ENCODE results near the gene PLEKHO2. TPM values are rescaled to one million over a fixed set of nuclear protein-coding genes. Genes with fewer than 3 reads are reported as not detected.

The PLEKHO2 gene
- total RNA-seq, 2 donors from 2014 or later: 31.2 to 47.2 TPM

DNA sequence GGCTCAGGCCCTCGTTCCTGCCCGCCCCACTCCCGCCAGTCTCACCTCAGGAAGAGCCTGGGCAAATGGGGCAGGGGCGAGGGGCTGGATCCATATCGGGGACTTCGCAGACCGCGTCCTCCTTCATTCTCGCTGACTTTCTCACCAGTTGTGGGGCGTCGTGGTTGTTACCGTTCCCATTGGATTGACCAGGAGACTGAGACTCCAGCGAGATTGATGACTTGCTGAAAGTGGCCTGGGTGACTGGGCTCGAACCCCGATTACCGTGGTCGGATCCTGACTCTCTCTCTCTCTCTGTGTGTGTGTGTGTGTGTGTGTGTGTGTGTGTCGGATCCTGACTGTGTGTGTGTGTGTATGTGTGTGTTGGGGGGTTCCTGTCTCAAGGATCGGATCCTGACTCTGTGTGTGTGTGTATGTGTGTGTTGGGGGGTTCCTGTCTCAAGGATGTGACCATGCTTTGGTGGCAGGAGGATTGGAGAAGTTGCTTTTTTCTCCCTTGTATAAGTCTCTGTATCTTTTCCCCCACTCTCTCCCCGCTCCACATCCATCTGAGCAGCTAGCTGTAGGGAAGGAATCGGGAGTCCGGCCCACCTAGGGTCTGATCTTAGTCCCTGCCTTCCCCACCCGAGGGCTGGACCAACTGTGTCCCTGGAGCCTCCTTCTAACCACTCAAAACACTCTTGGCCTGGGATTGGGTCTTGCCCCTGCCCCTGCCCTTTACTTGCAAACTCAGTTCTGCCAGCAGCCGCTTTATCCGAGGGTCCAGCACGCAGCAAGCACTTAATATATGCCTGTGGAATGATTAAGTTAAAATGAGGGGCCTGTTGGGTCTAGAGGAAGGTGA, 603 bp downstream of the PLEKHO2 start:
- Mint-ChIP-seq H3K36me3 (no peaks in the 10 kb centered on the region), H3K4me3 (peak overlapping the region; percentile 94), H3K27me3 (no peaks in the 10 kb centered on the region), H3K27ac (peak overlapping the region; percentile 82 to 87), H3K9me3 (no peaks in the 10 kb centered on the region), H3K4me1 (ENCODE audit: low read depth in 2 of 2) (peaks cover 72 to 83% of the 10 kb centered on the region in 2 donors)
- ATAC-seq: no peak
- no peak for DNase-seq (ENCODE audit: low spot score)

DNA sequence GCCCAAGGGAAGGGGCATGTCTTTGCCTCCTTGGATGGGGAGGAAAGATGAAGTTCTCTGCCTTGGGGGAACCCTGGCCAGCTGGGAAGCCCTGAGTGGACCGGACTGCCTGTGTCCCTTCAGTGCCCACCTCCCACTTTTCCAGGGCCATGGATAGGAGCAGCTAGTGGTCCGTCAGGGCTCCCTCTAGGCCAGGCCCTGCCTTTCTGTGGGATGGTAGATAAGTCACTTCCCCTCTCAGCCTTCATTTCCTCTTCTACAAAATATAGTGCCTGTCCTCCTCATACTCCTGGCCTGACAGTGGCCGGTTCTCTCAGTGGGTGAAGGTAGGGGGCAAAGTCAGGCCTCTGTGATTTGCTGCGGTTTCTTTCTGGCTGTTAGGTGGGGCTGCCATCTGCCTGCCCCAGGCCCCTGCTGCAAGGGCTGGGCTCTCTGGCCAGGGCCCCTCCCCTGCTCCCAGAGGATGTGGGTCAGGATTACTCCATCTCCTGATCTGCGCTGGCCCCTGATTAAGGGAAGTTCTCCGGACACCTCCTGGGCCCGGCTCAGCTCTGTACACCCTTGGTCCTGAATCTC, 1.4 kb downstream of the PLEKHO2 start:
- Mint-ChIP-seq H3K4me1 (ENCODE audit: low read depth in 2 of 2) (peaks cover 73 to 79% of the 10 kb centered on the region in 2 donors), H3K4me3 (peak overlapping the region; percentile 94)
- DNase-seq (ENCODE audit: low spot score): no peak

GRCh38 chr15:64843991-64844390, 2.3 kb downstream of the PLEKHO2 start:
- no peak for DNase-seq (ENCODE audit: low spot score)
- H3K27ac Mint-ChIP-seq: peak overlapping the region; percentile 82 to 87
- ATAC-seq: no peak
- peaks cover 8% of the 10 kb centered on the region for H3K36me3 Mint-ChIP-seq
- H3K4me1 Mint-ChIP-seq (ENCODE audit: low read depth in 2 of 2): peaks cover 69 to 74% of the 10 kb centered on the region in 2 donors
- peak overlapping the region; percentile 94 for H3K4me3 Mint-ChIP-seq
- H3K9me3 Mint-ChIP-seq: no peaks in the 10 kb centered on the region
- no peaks in the 10 kb centered on the region for H3K27me3 Mint-ChIP-seq

More for the DNA sequence above, 1.4 kb downstream of the PLEKHO2 start:
- Mint-ChIP-seq H3K36me3 (peaks cover 2% of the 10 kb centered on the region), H3K9me3 (no peaks in the 10 kb centered on the region), H3K27me3 (no peaks in the 10 kb centered on the region), H3K27ac (peak overlapping the region; percentile 82 to 87)
- ATAC-seq: no peak

- Mint-ChIP-seq H3K27ac (peak overlapping the region; percentile 82 to 87), H3K27me3 (no peaks in the 10 kb centered on the region), H3K4me1 (ENCODE audit: low read depth in 2 of 2) (peaks cover 64 to 68% of the 10 kb centered on the region in 2 donors), H3K9me3 (no peaks in the 10 kb centered on the region), H3K36me3 (peaks cover 8% of the 10 kb centered on the region), H3K4me3 (peak overlapping the region; percentile 94)
- ATAC-seq (peak in 1 of 2 donors; percentile 42), DNase-seq (ENCODE audit: low spot score) (no peak)
These were observed 2.9 kb downstream of the PLEKHO2 start for GRCh38 chr15:64844576-64845145.

DNA sequence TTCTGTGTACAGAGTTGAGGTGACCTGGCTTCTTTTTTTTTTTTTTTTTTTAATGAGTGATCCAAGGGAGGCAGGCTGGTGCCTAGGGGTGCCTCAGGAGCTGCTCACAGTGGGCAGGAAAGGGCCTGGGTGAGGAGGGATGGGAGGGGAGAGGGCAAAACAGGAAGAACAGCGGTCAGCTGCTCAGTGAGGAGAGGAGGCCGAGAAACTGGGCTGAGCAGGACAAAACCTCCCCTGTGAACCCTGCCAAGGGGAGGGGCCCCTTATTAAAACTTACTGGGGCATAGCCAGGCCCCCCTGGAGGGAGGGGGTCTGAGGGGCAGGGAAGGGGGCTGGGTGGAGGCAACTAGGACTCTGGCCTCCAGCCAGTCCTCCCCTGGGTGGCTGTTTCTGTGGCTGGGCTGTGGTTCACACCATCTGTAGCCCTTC, 3.5 kb downstream of the PLEKHO2 start:
- peak overlapping the region; percentile 94 for H3K4me3 Mint-ChIP-seq
- H3K4me1 Mint-ChIP-seq (ENCODE audit: low read depth in 2 of 2): peaks cover 60 to 63% of the 10 kb centered on the region in 2 donors
- DNase-seq (ENCODE audit: low spot score) (no peak), ATAC-seq (no peak)
- H3K27ac Mint-ChIP-seq: peak overlapping the region; percentile 82 to 87
- no peaks in the 10 kb centered on the region for H3K27me3 Mint-ChIP-seq
- H3K9me3 Mint-ChIP-seq: no peaks in the 10 kb centered on the region
- peaks cover 8% of the 10 kb centered on the region for H3K36me3 Mint-ChIP-seq

DNA sequence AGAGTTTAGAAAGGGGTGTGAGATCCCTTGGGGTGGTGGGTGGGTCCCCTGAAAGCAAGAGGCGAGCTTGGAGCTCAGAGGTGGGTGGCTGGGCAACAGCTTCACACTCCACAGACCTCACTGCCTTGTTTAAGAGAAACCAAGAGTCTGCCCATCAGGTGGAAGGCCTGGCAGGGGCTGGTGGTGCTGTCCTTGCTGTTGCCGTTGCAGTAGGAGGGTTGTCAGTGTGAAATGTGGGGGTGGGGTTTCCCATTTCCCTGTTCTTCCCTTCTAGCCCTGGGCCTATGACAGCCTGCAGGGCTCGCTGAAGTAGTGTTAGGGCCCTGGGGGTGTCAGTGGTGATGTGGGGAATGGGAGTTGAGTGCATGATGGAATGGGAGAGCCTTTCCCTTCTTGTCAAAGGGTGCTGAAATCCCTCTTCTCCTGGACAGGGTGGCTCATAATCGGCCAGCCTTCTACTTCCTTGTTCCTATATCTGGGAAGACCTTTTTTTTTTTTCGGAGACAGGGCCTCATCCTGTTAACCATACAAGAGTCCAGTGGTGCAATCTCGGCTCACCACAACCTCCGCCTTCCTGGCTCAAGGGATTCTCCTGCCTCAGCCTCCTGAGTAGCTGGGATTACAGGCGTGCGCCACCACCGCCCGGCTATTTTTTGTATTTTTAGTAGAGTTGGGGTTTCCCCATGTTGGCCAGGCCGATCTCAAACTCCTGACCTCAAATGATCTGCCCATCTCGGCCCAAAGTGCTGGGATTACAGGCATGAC, 4.3 kb downstream of the PLEKHO2 start:
- Mint-ChIP-seq H3K4me3 (peak overlapping the region; percentile 94), H3K4me1 (ENCODE audit: low read depth in 2 of 2) (peaks cover 59 to 62% of the 10 kb centered on the region in 2 donors), H3K27me3 (no peaks in the 10 kb centered on the region), H3K9me3 (no peaks in the 10 kb centered on the region), H3K27ac (peak overlapping the region; percentile 82 to 87), H3K36me3 (peaks cover 14% of the 10 kb centered on the region)
- ATAC-seq (no peak), DNase-seq (ENCODE audit: low spot score) (no peak)

DNA sequence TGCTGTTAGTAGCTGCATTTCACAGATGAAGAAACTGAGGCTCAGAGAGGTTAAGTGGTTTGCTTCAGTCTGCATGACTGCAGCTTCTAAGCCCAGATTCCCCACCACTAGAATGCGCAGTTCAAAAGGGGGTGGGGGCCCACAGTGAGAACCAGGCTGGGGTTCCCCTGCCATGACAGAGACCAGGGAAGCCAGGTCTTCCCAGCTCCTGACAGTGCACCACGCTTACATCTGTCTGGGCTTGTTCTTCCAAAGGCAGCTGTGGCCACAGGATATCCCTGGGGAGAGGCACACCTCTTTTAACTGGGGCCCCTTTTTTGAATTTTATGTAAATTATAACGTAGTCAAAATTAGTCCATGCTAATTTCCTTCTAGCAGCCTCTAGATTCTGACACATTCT, 5.3 kb downstream of the PLEKHO2 start:
- Mint-ChIP-seq H3K9me3 (no peaks in the 10 kb centered on the region), H3K27ac (peak overlapping the region; percentile 48 to 87), H3K36me3 (peaks cover 19% of the 10 kb centered on the region), H3K27me3 (no peaks in the 10 kb centered on the region), H3K4me1 (ENCODE audit: low read depth in 2 of 2) (peaks cover 66 to 70% of the 10 kb centered on the region in 2 donors), H3K4me3 (peak overlapping the region; percentile 34)
- no peak for DNase-seq (ENCODE audit: low spot score)
- no peak for ATAC-seq

- peak overlapping the region; percentile 48 to 87 for H3K27ac Mint-ChIP-seq
- peaks cover 22% of the 10 kb centered on the region for H3K36me3 Mint-ChIP-seq
- no peaks in the 10 kb centered on the region for H3K9me3 Mint-ChIP-seq
- DNase-seq (ENCODE audit: low spot score) (no peak), ATAC-seq (no peak)
- peaks cover 66 to 70% of the 10 kb centered on the region in 2 donors for H3K4me1 Mint-ChIP-seq (ENCODE audit: low read depth in 2 of 2)
- peak overlapping the region; percentile 34 for H3K4me3 Mint-ChIP-seq
- H3K27me3 Mint-ChIP-seq: no peaks in the 10 kb centered on the region
These were observed 5.7 kb downstream of the PLEKHO2 start for GRCh38 chr15:64847448-64847847.

DNA sequence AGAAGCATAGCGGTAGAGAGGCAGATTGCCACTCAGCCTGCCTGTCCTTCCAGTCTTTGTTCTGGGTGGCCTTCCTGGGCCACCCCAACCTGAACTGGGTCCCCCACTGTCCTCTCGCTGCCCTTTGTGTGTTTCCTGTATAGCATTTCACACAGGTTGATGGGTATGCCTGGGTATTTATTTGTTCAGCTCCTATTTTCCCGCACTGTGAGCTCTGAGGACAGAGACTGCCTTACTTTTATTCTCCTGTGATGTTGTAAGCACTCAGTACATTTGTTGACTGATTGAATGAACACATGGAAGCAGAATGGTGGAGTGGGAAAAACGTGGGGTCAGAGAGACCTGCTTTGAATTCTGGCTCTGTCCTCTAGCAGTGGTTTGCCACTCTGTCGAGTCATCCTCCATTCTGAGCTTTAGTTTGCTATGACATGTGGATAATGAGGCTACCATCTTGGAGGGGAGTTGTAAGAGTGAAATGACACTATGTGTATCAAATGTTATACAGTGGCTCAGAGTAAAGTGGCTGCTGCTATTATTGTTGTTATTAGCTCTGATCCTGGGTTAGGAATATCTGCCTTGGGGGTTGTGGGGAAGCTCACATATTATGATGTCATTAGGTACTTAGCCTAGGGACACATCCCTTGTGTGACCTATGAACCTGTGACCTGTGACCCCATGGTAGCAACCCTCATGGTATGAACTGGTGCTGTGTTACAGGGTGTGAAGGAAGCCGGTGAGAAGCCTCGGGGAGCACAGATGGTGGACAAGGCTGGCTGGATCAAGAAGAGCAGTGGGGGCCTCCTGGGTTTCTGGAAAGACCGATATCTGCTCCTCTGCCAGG, 6.4 kb downstream of the PLEKHO2 start:
- Mint-ChIP-seq H3K9me3 (no peaks in the 10 kb centered on the region), H3K36me3 (peaks cover 22% of the 10 kb centered on the region), H3K27me3 (no peaks in the 10 kb centered on the region), H3K27ac (peak overlapping the region; percentile 48 to 87), H3K4me1 (ENCODE audit: low read depth in 2 of 2) (peaks cover 62 to 65% of the 10 kb centered on the region in 2 donors), H3K4me3 (peak overlapping the region; percentile 30)
- DNase-seq (ENCODE audit: low spot score): no peak
- ATAC-seq: no peak

- Mint-ChIP-seq H3K4me1 (ENCODE audit: low read depth in 2 of 2) (peaks cover 49 to 53% of the 10 kb centered on the region in 2 donors), H3K4me3 (no peak overlapping the region), H3K36me3 (peaks cover 22% of the 10 kb centered on the region), H3K27me3 (no peaks in the 10 kb centered on the region), H3K9me3 (no peaks in the 10 kb centered on the region), H3K27ac (peak overlapping the region; percentile 42 to 50)
- ATAC-seq (no peak), DNase-seq (ENCODE audit: low spot score) (no peak)
These were observed 9.2 kb downstream of the PLEKHO2 start for GRCh38 chr15:64850778-64851502.

- peaks cover 22% of the 10 kb centered on the region for H3K36me3 Mint-ChIP-seq
- ATAC-seq: no peak
- no peaks in the 10 kb centered on the region for H3K27me3 Mint-ChIP-seq
- no peak for DNase-seq (ENCODE audit: low spot score)
- peaks cover 49 to 55% of the 10 kb centered on the region in 2 donors for H3K4me1 Mint-ChIP-seq (ENCODE audit: low read depth in 2 of 2)
- H3K4me3 Mint-ChIP-seq: no peak overlapping the region
- no peaks in the 10 kb centered on the region for H3K9me3 Mint-ChIP-seq
- peak overlapping the region; percentile 42 to 50 for H3K27ac Mint-ChIP-seq
These were observed 9.8 kb downstream of the PLEKHO2 start for GRCh38 chr15:64851503-64851840.

GRCh38 chr15:64854041-64854440, 12.3 kb downstream of the PLEKHO2 start:
- ATAC-seq (no peak), DNase-seq (ENCODE audit: low spot score) (no peak)
- Mint-ChIP-seq H3K36me3 (peaks cover 26% of the 10 kb centered on the region), H3K4me3 (no peak overlapping the region), H3K27me3 (no peaks in the 10 kb centered on the region), H3K9me3 (no peaks in the 10 kb centered on the region), H3K27ac (no peak overlapping the region), H3K4me1 (ENCODE audit: low read depth in 2 of 2) (peaks cover 61 to 62% of the 10 kb centered on the region in 2 donors)

Data from natural killer cell treated with Interleukin-12 subunit alpha and Interleukin-12 subunit beta and Interleukin-15 and Interleukin-18, amount 100 ng/mL, for 72 hours (primary cell).